HG02588 (cell line): ENCODE measurements around the gene EFNA3.

Experiments used
- ATAC-seq: cut with Tn5 transposase; IDR thresholded peaks from one replicate; pipeline ENCODE4 v1.9.1; 2021; ENCODE audit warnings: mild to moderate bottlenecking, moderate library complexity; ENCODE audit not compliant: unreplicated experiment

The EFNA3 gene, protein sequence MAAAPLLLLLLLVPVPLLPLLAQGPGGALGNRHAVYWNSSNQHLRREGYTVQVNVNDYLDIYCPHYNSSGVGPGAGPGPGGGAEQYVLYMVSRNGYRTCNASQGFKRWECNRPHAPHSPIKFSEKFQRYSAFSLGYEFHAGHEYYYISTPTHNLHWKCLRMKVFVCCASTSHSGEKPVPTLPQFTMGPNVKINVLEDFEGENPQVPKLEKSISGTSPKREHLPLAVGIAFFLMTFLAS

GRCh38 chr1:155078469-155079209 lies at the start of gene EFNA3:
EFNA3 (plus strand) TSS chr1:155078837; CDS start chr1:155078942, 105 bp downstream.
- ATAC-seq = no peak

- ATAC-seq = no peak
Measured at GRCh38 chr1:155029513-155030242, 49.0 kb upstream of the EFNA3 start.

- ATAC-seq = no peak
Measured at GRCh38 chr1:155030243-155030795, 48.3 kb upstream of the EFNA3 start.

DNA sequence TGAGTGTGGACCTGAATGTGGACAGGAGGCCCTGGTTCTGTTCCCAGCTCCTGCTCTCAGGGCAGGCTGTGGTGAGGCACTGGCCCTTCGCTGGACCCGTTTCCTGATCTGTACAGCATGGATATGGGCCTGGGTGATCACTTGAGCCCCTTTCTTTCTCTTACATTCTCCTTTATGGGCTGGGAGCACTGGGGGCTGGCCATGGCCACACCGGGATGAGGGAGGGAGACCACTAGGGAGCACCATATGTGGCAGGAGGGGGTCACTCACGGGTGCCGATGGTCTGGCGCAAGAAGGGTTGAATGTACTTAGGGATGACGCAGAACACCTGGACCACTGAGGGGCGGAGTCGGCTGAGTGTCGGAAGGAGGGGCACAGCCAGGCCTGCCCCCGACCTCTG lies 47.7 kb upstream of the EFNA3 start:
- ATAC-seq = no peak

- no peak for ATAC-seq
Measured at GRCh38 chr1:155032886-155033285, 45.8 kb upstream of the EFNA3 start.

DNA sequence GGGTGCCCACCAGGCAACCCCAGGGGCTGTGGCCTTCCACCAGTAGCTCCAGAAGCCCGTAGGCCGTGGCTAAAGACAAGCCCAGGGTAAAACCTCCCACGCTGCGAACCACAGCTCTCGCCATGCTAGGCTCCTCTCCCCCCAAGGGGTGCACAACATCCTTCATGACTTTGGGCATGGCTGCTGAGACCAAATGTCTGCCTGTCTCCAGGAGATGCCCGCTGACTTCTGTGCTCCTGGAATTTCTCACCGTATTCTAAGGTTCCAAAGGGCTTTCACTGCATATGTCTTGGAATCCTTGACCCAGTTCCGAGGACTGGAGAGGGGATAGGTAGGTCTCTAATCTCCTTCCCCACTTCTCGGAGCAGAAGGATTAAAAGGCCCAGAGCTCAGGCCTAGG lies 45.1 kb upstream of the EFNA3 start, which contains the start of the genes DCST1 and DCST2:
TSS of gene DCST1 (plus strand) at position 301 of the 400 bp plus-strand sequence. CDS start 213 bp downstream, outside the sequence.
TSS of gene DCST2 (minus strand) at position 258 of the 400 bp plus-strand sequence. CDS start at position 178, 80 bp downstream.
- no peak for ATAC-seq

GRCh38 chr1:155034318-155035208 lies 44.1 kb upstream of the EFNA3 start:
- no peak for ATAC-seq

DNA sequence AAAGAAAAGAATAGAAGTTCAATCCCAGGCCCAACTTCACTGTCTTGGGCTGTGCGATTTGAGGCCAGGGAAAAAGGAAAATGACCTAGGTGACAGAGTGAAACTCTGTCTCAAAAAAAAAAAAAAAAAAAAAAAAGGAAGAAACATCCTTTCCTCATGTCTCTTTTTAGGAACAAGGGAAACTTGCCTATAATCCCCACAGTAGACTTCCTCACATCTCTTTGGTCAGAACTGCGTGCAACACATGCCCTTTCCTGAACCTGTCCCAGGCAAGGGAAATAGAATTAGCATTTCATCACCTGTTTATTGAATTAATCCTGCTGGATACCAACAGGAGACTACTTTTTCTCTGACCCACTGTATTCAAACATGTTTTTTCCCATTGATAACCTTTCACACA lies 42.7 kb upstream of the EFNA3 start:
- ATAC-seq = no peak

GRCh38 chr1:155037043-155037442 lies 41.6 kb upstream of the EFNA3 start:
- ATAC-seq = no peak

- ATAC-seq = no peak
Measured at GRCh38 chr1:155037851-155038441, 40.7 kb upstream of the EFNA3 start.

DNA sequence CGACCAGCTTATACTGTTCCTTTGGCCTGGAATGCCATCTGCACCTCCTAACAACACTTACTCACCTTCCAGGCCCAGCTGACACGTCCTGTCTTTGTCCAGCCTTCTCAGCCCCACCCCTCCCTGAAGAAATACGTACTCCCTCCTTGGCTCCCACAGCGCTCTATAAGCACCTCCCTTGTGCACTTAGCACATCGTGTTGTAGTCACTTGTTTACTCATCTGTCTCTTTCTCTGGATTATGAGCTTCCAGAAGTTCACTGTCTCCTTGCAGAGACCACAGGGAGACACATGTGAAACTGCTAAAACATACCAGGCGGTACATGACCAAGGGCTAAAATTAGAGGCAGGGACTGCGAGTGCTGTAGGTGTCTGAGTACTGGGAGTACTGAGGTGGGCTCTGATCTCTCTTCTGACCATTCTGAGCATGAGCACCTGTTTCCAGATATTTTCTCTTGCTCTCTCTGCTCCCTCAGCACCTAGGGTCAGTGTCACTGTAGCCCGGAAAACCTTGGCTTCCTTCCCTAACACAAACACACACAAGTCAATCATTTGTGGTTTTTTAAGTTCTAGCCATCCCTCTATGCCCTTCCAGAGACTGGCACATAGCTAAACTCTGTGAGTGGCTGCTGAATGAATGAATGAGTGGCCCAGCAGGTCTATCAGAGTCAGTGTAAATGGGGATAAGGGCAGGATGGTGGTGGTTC lies 39.9 kb upstream of the EFNA3 start:
- ATAC-seq = no peak

GRCh38 chr1:155039308-155039669 lies 39.3 kb upstream of the EFNA3 start:
- ATAC-seq = no peak

GRCh38 chr1:155040358-155041093 lies 38.1 kb upstream of the EFNA3 start:
- ATAC-seq = no peak

DNA sequence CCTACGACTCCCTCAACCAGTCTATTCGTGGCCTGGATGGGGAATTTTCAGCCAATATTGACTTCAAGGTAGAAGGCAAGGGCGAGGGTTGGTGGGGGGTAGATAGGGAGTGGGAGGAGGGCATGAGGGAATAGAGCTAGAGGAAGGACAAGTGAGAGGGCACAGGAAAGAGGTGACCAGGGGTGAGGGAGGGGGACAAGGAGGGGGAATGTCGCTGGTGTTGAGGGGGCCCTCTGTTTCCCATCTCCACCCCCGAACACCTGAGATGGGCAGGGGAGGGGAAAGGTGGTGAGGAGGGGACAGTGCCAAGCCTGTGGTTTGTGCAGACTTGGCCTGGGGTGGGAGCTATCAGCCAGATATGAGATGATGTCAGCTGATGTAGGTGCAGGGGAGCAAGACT lies 35.8 kb upstream of the EFNA3 start:
- no peak for ATAC-seq

- no peak for ATAC-seq
Measured at GRCh38 chr1:155043301-155043702, 35.3 kb upstream of the EFNA3 start.

- no peak for ATAC-seq
Measured at GRCh38 chr1:155043793-155044192, 34.8 kb upstream of the EFNA3 start.

GRCh38 chr1:155044365-155044764 lies 34.3 kb upstream of the EFNA3 start:
- no peak for ATAC-seq

- ATAC-seq = no peak
Measured at GRCh38 chr1:155044812-155045657, 33.6 kb upstream of the EFNA3 start.
